Loucy (cell line): ENCODE measurements around the gene SLC27A1.

ENCODE experiments used
- H2AFZ ChIP-seq: fragments of 200-600 bp; sonication (generic); 2 replicates; pipeline ENCODE4 v1.6.0; 2016; ENCODE audit warnings: antibody characterized with exemption, mild to moderate bottlenecking, low read length, moderate library complexity
- H3F3A ChIP-seq: fragments of 200-600 bp; 2 replicates; pipeline ENCODE4 v1.6.0; 2016; ENCODE audit warnings: antibody characterized with exemption, low read depth, mild to moderate bottlenecking
- H3K27me3 ChIP-seq: fragments of 200-600 bp; sonication (generic); 2 replicates; pipeline ENCODE4 v1.6.1; 2014; ENCODE audit warnings: low read length, mild to moderate bottlenecking; ENCODE audit not compliant: insufficient read depth, poor library complexity, severe bottlenecking
- H3K36me3 ChIP-seq: fragments of 200-600 bp; sonication (generic); 2 replicates; pipeline ENCODE4 v1.6.1; 2016; ENCODE audit warnings: low read length; ENCODE audit not compliant: insufficient read depth
- H3K4me1 ChIP-seq: fragments of 200-600 bp; sonication (generic); 2 replicates; pipeline ENCODE4 v1.5.1; 2014; ENCODE audit warnings: low read length, mild to moderate bottlenecking; ENCODE audit not compliant: insufficient read depth, poor library complexity, severe bottlenecking
- H3K4me2 ChIP-seq: fragments of 200-600 bp; sonication (generic); 2 replicates; pipeline ENCODE4 v1.6.0; 2014; ENCODE audit warnings: antibody characterized with exemption, low read length, low read depth, mild to moderate bottlenecking; ENCODE audit not compliant: poor library complexity, severe bottlenecking
- H3K4me3 ChIP-seq: fragments of 200-600 bp; sonication (generic); 2 replicates; pipeline ENCODE4 v1.5.1; 2014; ENCODE audit warnings: low read length, mild to moderate bottlenecking, mixed read lengths; ENCODE audit not compliant: poor library complexity, severe bottlenecking
- H3K79me2 ChIP-seq: fragments of 200-600 bp; sonication (generic); 2 replicates; pipeline ENCODE4 v1.6.1; 2014; ENCODE audit warnings: low read length; ENCODE audit not compliant: insufficient read depth
- H3K9ac ChIP-seq: fragments of 200-600 bp; sonication (generic); 2 replicates; pipeline ENCODE4 v1.6.0; 2014; ENCODE audit warnings: mild to moderate bottlenecking, low read depth, low read length, moderate library complexity; ENCODE audit not compliant: poor library complexity, severe bottlenecking
- H3K9me2 ChIP-seq: fragments of 200-600 bp; sonication (generic); replicated peaks from 2 replicates; pipeline ENCODE4 v1.6.1; 2016; ENCODE audit warnings: low read depth, low read length, mixed read lengths
- H3K9me3 ChIP-seq: fragments of 200-600 bp; sonication (generic); 2 replicates; pipeline ENCODE4 v1.6.1; 2014; ENCODE audit warnings: mild to moderate bottlenecking, antibody characterized with exemption, low read length, low read depth; ENCODE audit not compliant: insufficient read depth
- H4K20me1 ChIP-seq: fragments of 200-600 bp; sonication (generic); 2 replicates; pipeline ENCODE4 v1.6.0; 2014; ENCODE audit warnings: antibody characterized with exemption, low read length, mild to moderate bottlenecking; ENCODE audit not compliant: insufficient read depth, poor library complexity, severe bottlenecking
- CTCF ChIP-seq: fragments of 200-600 bp; sonication (generic); conservative IDR thresholded peaks from 2 replicates; pipeline ENCODE4 v1.5.1; 2014; ENCODE audit warnings: mild to moderate bottlenecking, antibody characterized with exemption, low read length
- EZH2phosphoT487 ChIP-seq: fragments of 200-600 bp; IDR thresholded peaks from 2 replicates; pipeline ENCODE4 v1.6.1; 2018; ENCODE audit warnings: antibody characterized with exemption, mild to moderate bottlenecking, moderate library complexity, borderline replicate concordance

SLC27A1 gene

GRCh38 chr19:17435218-17435617 lies 35.1 kb upstream of the SLC27A1 start:
- H3K4me2 ChIP-seq = no peak overlapping the region

GRCh38 chr19:17436094-17436873 lies 34.0 kb upstream of the SLC27A1 start:
- Histone ChIP-seq H3K79me2 (no peaks in the 10 kb centered on the region), H4K20me1 (no peaks in the 10 kb centered on the region), H2AFZ (no peak overlapping the region), H3F3A (no peaks in the 10 kb centered on the region), H3K36me3 (no peaks in the 10 kb centered on the region), H3K4me1 (no peaks in the 10 kb centered on the region), H3K9me2 (no peaks in the 10 kb centered on the region), H3K9ac (no peak overlapping the region), H3K9me3 (no peaks in the 10 kb centered on the region), H3K4me2 (no peak overlapping the region), H3K4me3 (no peak overlapping the region), H3K27me3 (no peaks in the 10 kb centered on the region)
- no peak for TF ChIP-seq EZH2phosphoT487
- TF ChIP-seq CTCF = no peak

More at GRCh38 chr19:17435218-17435617, 35.1 kb upstream of the SLC27A1 start:
- Histone ChIP-seq H2AFZ (no peak overlapping the region), H3K9me3 (no peaks in the 10 kb centered on the region), H3K4me3 (no peak overlapping the region), H3K27me3 (no peaks in the 10 kb centered on the region), H3K9me2 (no peaks in the 10 kb centered on the region), H4K20me1 (no peaks in the 10 kb centered on the region), H3K79me2 (no peaks in the 10 kb centered on the region), H3F3A (no peaks in the 10 kb centered on the region), H3K36me3 (no peaks in the 10 kb centered on the region), H3K9ac (no peak overlapping the region), H3K4me1 (no peaks in the 10 kb centered on the region)
- no peak for TF ChIP-seq EZH2phosphoT487
- no peak for TF ChIP-seq CTCF

GRCh38 chr19:17436874-17437267 lies 33.5 kb upstream of the SLC27A1 start:
- no peak overlapping the region for H3K4me2 ChIP-seq
- no peaks in the 10 kb centered on the region for H3K4me1 ChIP-seq
- H3K9me2 ChIP-seq = no peaks in the 10 kb centered on the region
- H4K20me1 ChIP-seq = no peaks in the 10 kb centered on the region
- H3K9me3 ChIP-seq = no peaks in the 10 kb centered on the region
- H3K4me3 ChIP-seq = no peak overlapping the region
- H3K9ac ChIP-seq = no peak overlapping the region
- no peaks in the 10 kb centered on the region for H3K36me3 ChIP-seq
- no peaks in the 10 kb centered on the region for H3K79me2 ChIP-seq
- H3F3A ChIP-seq = no peaks in the 10 kb centered on the region
- no peak overlapping the region for H2AFZ ChIP-seq
- TF ChIP-seq EZH2phosphoT487 (no peak), CTCF (no peak)
- no peaks in the 10 kb centered on the region for H3K27me3 ChIP-seq
